GM23338 (cell line): ENCODE measurements around the gene GATM.

Experiments
- CREB1 ChIP-seq: fragments of 250-450 bp; sonication (Bioruptor Pico); IDR thresholded peaks from 2 replicates; pipeline ENCODE4 v1.5.0; 2020; ENCODE audit warnings: low read depth, mild to moderate bottlenecking, moderate library complexity
- EZH2 ChIP-seq: fragments of 200-600 bp; sonication (generic); IDR thresholded peaks from one replicate; pipeline ENCODE4 v1.8.0; 2017; ENCODE audit warnings: antibody characterized with exemption, mild to moderate bottlenecking, low read depth; ENCODE audit not compliant: unreplicated experiment
- EZH2phosphoT487 ChIP-seq: fragments of 200-600 bp; sonication (generic); IDR thresholded peaks from one replicate; pipeline ENCODE4 v1.8.1; 2018; ENCODE audit warnings: antibody characterized with exemption; ENCODE audit not compliant: unreplicated experiment
- JUNB ChIP-seq: IDR thresholded peaks from one replicate; pipeline ENCODE4 v1.6.1; 2016; ENCODE audit warnings: antibody characterized with exemption; ENCODE audit not compliant: unreplicated experiment
- NANOG ChIP-seq: IDR thresholded peaks from 2 replicates; pipeline ENCODE4 v1.6.1; 2016; ENCODE audit warnings: antibody characterized with exemption, borderline replicate concordance
- POLR2AphosphoS5 ChIP-seq: IDR thresholded peaks from 2 replicates; pipeline ENCODE4 v1.6.1; 2016; ENCODE audit warnings: antibody characterized with exemption, low read depth
- ZNF331 ChIP-seq: fragments of 250-450 bp; sonication (Bioruptor Pico); IDR thresholded peaks from 2 replicates; pipeline ENCODE4 v1.5.0; 2020; ENCODE audit warnings: low read depth, mild to moderate bottlenecking, moderate library complexity
- TF ChIP-seq, protein P1 (sequence below), 2 experiments: fragments of 200-600 bp in 1 of 2; sonication (generic) in 1 of 2; conservative IDR thresholded peaks; 2 replicates each; pipeline versions ENCODE4 v1.5.1 to v1.6.1; 2016 to 2017; ENCODE audit warnings: antibody characterized with exemption in 2 of 2, low read depth in 2 of 2, mild to moderate bottlenecking in 2 of 2, moderate library complexity in 1 of 2
- TF ChIP-seq, protein P2 (sequence below): IDR thresholded peaks from one replicate; pipeline ENCODE4 v1.6.1; 2018; ENCODE audit warnings: antibody characterized with exemption; ENCODE audit not compliant: unreplicated experiment
- TF ChIP-seq, protein P3 (sequence below): IDR thresholded peaks from 2 replicates; pipeline ENCODE4 v1.6.1; 2016; ENCODE audit warnings: antibody characterized with exemption
- TF ChIP-seq, protein P4 (sequence below): fragments of 250-450 bp; sonication (Bioruptor Pico); IDR thresholded peaks from 2 replicates; pipeline ENCODE4 v1.5.0; 2020; ENCODE audit warnings: mild to moderate bottlenecking, moderate library complexity

DNA sequence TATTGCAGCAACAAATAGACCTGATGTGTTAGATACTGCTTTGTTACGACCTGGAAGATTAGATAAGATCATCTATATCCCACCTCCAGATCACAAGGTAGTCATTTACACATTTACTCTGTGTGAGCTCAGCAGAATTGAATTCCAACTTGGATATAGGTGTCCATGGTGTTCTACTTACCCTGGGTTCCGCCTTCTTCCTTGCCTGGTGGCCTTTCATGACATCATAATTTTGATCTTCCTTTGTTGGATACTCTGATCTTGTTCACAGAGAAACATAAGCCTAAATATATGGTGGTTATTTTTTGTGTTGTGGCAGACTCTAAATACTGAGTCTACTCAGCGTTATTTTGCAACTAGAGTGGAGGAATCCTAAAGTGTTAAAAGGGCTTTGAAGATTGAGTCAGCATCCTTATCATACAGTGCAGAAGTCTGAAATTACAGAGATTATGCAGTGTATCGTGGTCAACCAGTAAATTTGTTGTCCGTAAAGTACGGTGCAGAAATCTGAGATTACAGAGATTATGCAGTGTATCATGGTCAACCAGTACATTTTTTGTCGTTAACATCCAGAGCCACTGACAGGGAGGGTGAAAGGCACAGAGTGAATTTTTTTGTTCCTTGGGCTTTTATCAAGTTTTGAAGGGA lies 39.1 kb upstream of the GATM start:
- TF ChIP-seq POLR2AphosphoS5 (no peak), EZH2 (no peak), EZH2phosphoT487 (no peak), JUNB (no peak), NANOG (no peak), CREB1 (CRISPR knock-in tag) (no peak), ZNF331 (CRISPR knock-in tag) (no peak)
- TF ChIP-seq, protein P1, sequence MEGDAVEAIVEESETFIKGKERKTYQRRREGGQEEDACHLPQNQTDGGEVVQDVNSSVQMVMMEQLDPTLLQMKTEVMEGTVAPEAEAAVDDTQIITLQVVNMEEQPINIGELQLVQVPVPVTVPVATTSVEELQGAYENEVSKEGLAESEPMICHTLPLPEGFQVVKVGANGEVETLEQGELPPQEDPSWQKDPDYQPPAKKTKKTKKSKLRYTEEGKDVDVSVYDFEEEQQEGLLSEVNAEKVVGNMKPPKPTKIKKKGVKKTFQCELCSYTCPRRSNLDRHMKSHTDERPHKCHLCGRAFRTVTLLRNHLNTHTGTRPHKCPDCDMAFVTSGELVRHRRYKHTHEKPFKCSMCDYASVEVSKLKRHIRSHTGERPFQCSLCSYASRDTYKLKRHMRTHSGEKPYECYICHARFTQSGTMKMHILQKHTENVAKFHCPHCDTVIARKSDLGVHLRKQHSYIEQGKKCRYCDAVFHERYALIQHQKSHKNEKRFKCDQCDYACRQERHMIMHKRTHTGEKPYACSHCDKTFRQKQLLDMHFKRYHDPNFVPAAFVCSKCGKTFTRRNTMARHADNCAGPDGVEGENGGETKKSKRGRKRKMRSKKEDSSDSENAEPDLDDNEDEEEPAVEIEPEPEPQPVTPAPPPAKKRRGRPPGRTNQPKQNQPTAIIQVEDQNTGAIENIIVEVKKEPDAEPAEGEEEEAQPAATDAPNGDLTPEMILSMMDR (conservative IDR thresholded peaks at IDR 0.05; ENCODE audit: low read depth in 2 of 2) = no peak
- TF ChIP-seq, protein P2, sequence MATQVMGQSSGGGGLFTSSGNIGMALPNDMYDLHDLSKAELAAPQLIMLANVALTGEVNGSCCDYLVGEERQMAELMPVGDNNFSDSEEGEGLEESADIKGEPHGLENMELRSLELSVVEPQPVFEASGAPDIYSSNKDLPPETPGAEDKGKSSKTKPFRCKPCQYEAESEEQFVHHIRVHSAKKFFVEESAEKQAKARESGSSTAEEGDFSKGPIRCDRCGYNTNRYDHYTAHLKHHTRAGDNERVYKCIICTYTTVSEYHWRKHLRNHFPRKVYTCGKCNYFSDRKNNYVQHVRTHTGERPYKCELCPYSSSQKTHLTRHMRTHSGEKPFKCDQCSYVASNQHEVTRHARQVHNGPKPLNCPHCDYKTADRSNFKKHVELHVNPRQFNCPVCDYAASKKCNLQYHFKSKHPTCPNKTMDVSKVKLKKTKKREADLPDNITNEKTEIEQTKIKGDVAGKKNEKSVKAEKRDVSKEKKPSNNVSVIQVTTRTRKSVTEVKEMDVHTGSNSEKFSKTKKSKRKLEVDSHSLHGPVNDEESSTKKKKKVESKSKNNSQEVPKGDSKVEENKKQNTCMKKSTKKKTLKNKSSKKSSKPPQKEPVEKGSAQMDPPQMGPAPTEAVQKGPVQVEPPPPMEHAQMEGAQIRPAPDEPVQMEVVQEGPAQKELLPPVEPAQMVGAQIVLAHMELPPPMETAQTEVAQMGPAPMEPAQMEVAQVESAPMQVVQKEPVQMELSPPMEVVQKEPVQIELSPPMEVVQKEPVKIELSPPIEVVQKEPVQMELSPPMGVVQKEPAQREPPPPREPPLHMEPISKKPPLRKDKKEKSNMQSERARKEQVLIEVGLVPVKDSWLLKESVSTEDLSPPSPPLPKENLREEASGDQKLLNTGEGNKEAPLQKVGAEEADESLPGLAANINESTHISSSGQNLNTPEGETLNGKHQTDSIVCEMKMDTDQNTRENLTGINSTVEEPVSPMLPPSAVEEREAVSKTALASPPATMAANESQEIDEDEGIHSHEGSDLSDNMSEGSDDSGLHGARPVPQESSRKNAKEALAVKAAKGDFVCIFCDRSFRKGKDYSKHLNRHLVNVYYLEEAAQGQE = no peak
- TF ChIP-seq, protein P3, sequence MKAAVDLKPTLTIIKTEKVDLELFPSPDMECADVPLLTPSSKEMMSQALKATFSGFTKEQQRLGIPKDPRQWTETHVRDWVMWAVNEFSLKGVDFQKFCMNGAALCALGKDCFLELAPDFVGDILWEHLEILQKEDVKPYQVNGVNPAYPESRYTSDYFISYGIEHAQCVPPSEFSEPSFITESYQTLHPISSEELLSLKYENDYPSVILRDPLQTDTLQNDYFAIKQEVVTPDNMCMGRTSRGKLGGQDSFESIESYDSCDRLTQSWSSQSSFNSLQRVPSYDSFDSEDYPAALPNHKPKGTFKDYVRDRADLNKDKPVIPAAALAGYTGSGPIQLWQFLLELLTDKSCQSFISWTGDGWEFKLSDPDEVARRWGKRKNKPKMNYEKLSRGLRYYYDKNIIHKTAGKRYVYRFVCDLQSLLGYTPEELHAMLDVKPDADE = no peak
- TF ChIP-seq, protein P4, sequence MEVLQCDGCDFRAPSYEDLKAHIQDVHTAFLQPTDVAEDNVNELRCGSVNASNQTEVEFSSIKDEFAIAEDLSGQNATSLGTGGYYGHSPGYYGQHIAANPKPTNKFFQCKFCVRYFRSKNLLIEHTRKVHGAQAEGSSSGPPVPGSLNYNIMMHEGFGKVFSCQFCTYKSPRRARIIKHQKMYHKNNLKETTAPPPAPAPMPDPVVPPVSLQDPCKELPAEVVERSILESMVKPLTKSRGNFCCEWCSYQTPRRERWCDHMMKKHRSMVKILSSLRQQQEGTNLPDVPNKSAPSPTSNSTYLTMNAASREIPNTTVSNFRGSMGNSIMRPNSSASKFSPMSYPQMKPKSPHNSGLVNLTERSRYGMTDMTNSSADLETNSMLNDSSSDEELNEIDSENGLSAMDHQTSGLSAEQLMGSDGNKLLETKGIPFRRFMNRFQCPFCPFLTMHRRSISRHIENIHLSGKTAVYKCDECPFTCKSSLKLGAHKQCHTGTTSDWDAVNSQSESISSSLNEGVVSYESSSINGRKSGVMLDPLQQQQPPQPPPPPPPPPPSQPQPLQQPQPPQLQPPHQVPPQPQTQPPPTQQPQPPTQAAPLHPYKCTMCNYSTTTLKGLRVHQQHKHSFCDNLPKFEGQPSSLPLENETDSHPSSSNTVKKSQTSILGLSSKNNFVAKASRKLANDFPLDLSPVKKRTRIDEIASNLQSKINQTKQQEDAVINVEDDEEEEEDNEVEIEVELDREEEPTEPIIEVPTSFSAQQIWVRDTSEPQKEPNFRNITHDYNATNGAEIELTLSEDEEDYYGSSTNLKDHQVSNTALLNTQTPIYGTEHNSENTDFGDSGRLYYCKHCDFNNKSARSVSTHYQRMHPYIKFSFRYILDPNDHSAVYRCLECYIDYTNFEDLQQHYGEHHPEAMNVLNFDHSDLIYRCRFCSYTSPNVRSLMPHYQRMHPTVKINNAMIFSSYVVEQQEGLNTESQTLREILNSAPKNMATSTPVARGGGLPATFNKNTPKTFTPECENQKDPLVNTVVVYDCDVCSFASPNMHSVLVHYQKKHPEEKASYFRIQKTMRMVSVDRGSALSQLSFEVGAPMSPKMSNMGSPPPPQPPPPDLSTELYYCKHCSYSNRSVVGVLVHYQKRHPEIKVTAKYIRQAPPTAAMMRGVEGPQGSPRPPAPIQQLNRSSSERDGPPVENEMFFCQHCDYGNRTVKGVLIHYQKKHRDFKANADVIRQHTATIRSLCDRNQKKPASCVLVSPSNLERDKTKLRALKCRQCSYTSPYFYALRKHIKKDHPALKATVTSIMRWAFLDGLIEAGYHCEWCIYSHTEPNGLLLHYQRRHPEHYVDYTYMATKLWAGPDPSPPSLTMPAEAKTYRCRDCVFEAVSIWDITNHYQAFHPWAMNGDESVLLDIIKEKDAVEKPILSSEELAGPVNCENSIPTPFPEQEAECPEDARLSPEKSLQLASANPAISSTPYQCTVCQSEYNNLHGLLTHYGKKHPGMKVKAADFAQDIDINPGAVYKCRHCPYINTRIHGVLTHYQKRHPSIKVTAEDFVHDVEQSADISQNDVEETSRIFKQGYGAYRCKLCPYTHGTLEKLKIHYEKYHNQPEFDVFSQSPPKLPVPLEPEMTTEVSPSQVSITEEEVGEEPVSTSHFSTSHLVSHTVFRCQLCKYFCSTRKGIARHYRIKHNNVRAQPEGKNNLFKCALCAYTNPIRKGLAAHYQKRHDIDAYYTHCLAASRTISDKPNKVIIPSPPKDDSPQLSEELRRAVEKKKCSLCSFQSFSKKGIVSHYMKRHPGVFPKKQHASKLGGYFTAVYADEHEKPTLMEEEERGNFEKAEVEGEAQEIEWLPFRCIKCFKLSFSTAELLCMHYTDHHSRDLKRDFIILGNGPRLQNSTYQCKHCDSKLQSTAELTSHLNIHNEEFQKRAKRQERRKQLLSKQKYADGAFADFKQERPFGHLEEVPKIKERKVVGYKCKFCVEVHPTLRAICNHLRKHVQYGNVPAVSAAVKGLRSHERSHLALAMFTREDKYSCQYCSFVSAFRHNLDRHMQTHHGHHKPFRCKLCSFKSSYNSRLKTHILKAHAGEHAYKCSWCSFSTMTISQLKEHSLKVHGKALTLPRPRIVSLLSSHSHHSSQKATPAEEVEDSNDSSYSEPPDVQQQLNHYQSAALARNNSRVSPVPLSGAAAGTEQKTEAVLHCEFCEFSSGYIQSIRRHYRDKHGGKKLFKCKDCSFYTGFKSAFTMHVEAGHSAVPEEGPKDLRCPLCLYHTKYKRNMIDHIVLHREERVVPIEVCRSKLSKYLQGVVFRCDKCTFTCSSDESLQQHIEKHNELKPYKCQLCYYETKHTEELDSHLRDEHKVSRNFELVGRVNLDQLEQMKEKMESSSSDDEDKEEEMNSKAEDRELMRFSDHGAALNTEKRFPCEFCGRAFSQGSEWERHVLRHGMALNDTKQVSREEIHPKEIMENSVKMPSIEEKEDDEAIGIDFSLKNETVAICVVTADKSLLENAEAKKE (CRISPR knock-in tag) = no peak
